H54 (cell line): ENCODE results near the gene DUSP7.

Source experiments
- DNase-seq: peaks from one replicate; pipeline ENCODE4 v3.0.0; 2011; ENCODE audit warnings: low spot score, mixed read lengths; ENCODE audit not compliant: insufficient read length
- FAIRE-seq: peaks from 3 replicates; lab custom pipeline; 2011; peaks lifted over from hg19 to GRCh38; lab: Jason Lieb, UNC
- POLR2A ChIP-seq: IDR thresholded peaks from 2 replicates; pipeline ENCODE4 v1.6.1; 2011; ENCODE audit warnings: low read depth, mild to moderate bottlenecking, low read length

The DUSP7 gene

DNA sequence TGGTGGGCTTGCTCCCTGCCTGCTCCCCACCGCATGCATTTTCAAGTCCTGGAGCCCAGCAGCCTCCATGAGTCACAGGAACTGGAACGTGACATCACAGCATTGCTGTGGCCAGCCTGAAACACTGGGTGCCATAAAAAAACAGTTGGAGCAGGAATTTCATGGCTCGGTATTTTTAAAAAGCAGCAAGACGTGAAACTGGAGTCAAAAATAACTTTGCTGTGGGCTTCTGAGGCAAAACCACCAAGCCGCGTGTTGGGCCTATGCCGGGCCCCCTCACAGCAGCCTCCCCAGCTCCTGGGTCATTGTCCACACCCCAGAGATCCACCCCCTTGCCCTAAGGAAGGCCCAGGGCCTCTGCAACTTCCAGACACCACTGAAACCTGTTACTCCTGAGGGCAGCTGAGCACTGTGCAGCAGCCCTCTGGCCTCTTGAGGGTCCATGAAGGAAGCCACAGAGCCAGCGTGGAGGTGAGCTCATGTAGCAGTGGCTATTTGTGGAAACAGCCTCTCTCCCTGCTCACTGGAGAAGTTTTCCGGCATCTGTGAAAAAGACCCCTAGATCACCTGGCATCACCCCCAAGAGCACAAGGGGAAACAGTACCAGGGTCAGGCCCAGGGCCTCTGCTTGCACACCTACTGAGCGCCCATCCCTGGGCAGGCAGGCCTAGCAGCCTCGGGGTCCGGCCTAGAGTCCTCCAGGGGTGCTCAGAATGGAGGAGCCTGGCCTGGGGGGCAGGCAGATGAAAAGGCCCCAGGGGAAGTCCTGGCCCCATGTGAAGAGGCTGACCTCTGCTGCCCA lies 34.0 kb upstream of the DUSP7 start:
- FAIRE-seq (peak; percentile 38), DNase-seq (peak; percentile 61)
- no peak for TF ChIP-seq POLR2A

GRCh38 chr3:52089691-52090090 lies 33.3 kb upstream of the DUSP7 start:
- DNase-seq (no peak), FAIRE-seq (no peak)
- no peak for TF ChIP-seq POLR2A

GRCh38 chr3:52088445-52089367 lies 32.3 kb upstream of the DUSP7 start:
- TF ChIP-seq POLR2A = no peak
- DNase-seq = no peak
- no peak for FAIRE-seq

GRCh38 chr3:52087731-52088130 lies 31.4 kb upstream of the DUSP7 start:
- DNase-seq (no peak), FAIRE-seq (no peak)
- TF ChIP-seq POLR2A = no peak

DNA sequence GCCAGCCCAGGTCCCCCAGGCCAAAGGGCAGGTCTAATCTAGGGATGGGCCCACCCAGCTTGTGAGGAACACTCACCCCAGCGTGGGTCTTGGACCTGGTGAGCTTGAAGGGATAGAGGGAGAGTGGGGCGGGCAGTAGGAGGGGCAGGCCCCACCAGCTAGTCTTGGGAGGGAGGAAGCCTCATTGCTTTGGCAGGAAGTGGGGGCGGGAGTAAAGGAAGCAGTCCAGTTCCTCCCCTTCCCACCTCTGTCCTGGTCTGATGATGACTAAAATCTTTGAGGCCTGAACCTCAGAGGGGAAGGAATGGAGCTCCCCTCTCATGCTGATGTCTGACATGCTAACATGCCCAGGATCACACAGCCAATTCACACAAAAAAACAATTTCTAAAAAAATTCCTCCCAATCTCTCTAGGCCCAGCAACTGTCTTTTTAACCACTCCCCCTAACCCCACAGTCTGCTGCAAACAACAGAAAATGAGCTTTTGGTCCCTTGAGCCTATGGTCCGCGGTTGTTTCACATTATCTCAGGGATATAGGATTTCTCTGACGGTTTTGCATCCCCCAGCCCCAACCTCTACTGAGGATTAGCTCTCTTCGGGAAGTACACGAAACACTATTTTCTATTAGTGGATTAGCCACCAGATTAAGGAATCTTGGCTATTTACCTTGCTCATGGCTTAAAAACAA lies 30.7 kb upstream of the DUSP7 start:
- TF ChIP-seq POLR2A = no peak
- DNase-seq (no peak), FAIRE-seq (no peak)

DNA sequence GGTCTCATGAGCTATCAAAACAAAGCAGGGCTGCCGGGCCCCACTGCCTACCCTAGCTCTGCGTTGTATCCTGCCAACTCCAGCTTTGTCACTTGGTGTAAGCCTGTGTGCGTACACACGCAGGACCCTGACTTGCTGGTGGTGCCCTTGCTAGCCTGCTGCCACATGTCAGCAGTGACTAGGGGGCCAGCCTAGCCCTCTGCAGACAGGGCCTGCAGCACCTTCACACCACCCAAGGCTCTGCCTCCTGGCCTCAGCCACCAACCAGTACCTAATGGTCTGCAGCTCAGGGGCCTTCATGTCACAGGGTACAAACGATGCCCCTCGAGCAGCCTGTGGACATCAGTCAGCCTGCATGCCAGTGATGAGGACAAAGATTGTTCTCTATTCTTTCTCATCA lies 30.1 kb upstream of the DUSP7 start:
- no peak for TF ChIP-seq POLR2A
- no peak for FAIRE-seq
- no peak for DNase-seq

DNA sequence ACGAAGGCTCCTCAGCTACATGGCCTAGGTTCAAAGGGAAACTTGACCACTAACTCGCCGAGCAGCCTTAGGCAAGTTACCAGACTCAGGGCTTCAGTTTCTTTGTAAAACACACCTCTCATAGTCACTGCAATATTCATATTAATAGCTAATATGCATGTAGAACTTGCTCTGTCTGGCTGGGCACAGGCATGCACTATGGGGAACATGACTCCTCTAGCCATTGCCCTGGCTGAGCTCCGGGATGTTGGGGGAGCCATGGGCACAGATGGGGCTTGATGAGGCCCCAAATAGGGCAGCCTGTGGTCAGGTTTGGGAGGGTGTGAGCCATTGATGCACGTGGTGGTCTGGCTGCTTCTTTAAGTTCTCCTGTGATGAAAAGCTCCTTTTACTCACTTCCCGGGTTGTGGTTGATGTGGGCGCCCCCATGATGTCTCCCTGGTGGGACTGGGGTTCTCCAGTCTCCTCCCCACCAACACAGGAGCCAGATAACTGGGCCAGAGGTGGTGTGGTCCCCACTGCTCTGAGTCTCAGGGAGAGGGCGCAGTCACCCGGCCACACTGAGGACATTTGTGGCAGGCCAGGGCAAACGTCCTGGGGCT lies 29.4 kb upstream of the DUSP7 start:
- DNase-seq (no peak), FAIRE-seq (no peak)
- no peak for TF ChIP-seq POLR2A

- no peak for DNase-seq
- no peak for TF ChIP-seq POLR2A
- no peak for FAIRE-seq
Observed at GRCh38 chr3:52084954-52085680, 28.7 kb upstream of the DUSP7 start.

GRCh38 chr3:52084216-52084945 lies 28.0 kb upstream of the DUSP7 start:
- no peak for TF ChIP-seq POLR2A
- DNase-seq = no peak
- no peak for FAIRE-seq

DNA sequence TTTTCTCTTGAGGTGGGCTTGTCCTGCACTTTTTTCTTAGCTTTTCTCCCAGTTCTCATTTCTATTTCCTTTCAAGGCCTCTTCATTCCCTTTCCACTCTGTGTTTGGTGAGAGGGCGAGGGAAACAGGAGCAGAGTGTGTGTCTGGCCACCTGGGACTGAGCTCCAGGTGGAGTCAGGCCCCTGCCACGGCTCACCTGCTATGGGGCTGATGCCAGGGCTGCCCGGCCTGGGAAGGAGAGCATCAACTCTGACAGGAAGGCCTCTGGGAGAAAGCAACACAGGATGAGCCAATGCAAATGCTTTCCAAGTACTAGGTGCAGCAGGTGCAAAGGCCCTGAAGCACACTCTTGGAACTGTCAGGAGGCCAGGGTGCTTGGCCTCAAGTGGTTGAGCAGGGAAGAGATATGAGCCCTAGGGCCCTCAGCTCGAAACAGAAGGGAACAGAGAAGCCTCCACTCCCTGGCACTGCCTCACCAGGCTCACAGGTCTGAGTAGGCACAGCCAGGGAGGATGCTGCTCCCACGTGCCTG lies 27.3 kb upstream of the DUSP7 start:
- TF ChIP-seq POLR2A = no peak
- DNase-seq (no peak), FAIRE-seq (no peak)

GRCh38 chr3:52082951-52083350 lies 26.6 kb upstream of the DUSP7 start:
- FAIRE-seq (no peak), DNase-seq (no peak)
- no peak for TF ChIP-seq POLR2A

- FAIRE-seq (no peak), DNase-seq (no peak)
- no peak for TF ChIP-seq POLR2A
Observed at GRCh38 chr3:52080830-52081719, 24.7 kb upstream of the DUSP7 start.
